Measurements from ENCODE around the gene SEPHS2.

Gene SEPHS2

DNA sequence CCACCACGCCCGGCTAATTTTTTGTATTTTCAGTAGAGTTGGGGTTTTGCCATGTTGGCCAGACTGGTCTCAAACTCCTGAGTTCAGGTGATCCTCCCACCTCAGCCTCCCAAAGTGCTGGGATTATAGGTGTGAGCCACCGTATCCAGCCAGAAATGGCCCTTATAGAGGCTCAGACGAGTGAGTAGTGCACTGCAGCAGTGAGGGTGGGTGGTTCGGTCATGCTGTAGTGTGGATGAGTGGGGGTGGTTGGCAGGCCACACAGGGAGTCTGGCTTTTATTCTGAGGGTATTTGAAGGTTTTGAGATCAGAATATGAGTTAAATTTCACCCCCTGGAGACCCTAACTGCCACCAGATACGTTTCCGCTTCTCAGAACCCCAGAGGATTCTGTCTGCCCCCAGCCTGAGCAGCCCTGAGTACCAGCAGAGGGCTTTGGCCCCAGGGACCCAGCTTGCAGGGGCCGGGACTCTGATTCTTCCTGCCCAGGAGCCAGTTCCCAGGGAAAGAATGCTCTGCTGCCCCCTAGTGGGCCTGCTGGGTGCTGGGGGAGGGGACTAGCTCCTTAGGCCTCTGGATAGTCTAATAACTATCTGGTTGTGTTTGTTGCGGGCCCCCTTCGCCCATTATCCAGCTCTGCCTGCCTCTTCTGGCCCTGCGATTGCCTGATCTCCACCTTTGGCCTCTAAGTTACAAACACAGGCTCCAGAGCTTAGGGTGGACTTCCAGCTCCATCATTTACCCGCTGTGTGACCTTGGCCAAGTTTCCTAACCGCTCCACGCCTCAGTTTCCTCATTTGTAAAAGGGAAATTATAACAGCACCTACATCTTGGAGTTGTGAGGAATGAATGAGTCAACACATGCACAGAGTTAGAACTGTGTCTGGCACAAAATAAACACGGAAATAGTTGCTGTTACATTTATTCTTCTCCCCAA lies 36.3 kb downstream of the SEPHS2 start:
- DNase-seq: peak; percentile 96
- H3K9me3 Mint-ChIP-seq: no peaks in the 10 kb centered on the region
- TF ChIP-seq, protein P1, sequence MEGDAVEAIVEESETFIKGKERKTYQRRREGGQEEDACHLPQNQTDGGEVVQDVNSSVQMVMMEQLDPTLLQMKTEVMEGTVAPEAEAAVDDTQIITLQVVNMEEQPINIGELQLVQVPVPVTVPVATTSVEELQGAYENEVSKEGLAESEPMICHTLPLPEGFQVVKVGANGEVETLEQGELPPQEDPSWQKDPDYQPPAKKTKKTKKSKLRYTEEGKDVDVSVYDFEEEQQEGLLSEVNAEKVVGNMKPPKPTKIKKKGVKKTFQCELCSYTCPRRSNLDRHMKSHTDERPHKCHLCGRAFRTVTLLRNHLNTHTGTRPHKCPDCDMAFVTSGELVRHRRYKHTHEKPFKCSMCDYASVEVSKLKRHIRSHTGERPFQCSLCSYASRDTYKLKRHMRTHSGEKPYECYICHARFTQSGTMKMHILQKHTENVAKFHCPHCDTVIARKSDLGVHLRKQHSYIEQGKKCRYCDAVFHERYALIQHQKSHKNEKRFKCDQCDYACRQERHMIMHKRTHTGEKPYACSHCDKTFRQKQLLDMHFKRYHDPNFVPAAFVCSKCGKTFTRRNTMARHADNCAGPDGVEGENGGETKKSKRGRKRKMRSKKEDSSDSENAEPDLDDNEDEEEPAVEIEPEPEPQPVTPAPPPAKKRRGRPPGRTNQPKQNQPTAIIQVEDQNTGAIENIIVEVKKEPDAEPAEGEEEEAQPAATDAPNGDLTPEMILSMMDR (IDR thresholded peaks at IDR 0.05): peak; percentile 92
- peak overlapping the region; percentile 51 for H3K27ac Mint-ChIP-seq
- peaks cover 29% of the 10 kb centered on the region for H3K36me3 Mint-ChIP-seq (ENCODE audit: low read depth)
- peak overlapping the region; percentile 82 for H3K4me3 Mint-ChIP-seq
- H3K27me3 Mint-ChIP-seq (ENCODE audit: low read depth, poor library complexity): no peaks in the 10 kb centered on the region
- H3K4me1 Mint-ChIP-seq: peaks cover 33% of the 10 kb centered on the region

DNA sequence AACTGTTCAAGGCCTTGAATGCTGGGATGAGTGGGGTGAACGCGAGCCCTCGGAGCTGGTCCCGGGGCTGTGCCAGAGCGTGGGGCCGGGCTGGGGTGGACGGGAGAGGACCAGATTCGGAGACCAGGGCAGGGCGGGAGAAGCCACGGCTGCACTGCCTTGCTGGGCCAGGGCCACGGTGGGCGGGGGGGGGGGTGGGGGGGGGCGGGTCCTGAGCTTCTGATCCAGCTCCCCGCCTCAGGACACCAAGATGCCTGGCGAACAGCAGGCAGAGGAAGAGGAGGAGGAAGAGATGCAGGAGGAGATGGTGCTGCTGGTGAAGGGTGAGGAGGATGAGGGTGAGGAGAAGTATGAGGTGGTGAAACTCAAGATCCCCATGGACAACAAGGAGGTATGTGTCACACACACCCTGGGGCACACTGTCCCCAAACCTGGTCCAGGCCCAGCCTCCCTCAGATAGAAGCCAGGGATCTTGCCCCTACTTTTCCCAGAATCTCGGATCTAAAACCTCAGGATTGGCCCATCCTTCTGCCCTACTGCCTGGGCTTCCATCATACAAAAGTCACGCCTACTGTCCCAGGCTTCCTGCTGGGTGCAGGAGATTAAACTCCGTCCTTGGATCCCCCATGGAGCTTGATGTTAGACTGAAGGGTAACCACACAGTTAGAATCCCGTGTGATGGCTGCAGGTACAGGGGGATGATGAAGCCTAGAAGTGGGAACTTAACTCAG lies 37.7 kb downstream of the SEPHS2 start:
- Mint-ChIP-seq H3K4me3 (peak overlapping the region; percentile 82), H3K27ac (no peak overlapping the region), H3K9me3 (no peaks in the 10 kb centered on the region), H3K27me3 (ENCODE audit: low read depth, poor library complexity) (no peaks in the 10 kb centered on the region), H3K36me3 (ENCODE audit: low read depth) (peaks cover 17% of the 10 kb centered on the region), H3K4me1 (peaks cover 33% of the 10 kb centered on the region)
- TF ChIP-seq, protein P1 (IDR thresholded peaks at IDR 0.05): no peak
- no peak for DNase-seq

DNA sequence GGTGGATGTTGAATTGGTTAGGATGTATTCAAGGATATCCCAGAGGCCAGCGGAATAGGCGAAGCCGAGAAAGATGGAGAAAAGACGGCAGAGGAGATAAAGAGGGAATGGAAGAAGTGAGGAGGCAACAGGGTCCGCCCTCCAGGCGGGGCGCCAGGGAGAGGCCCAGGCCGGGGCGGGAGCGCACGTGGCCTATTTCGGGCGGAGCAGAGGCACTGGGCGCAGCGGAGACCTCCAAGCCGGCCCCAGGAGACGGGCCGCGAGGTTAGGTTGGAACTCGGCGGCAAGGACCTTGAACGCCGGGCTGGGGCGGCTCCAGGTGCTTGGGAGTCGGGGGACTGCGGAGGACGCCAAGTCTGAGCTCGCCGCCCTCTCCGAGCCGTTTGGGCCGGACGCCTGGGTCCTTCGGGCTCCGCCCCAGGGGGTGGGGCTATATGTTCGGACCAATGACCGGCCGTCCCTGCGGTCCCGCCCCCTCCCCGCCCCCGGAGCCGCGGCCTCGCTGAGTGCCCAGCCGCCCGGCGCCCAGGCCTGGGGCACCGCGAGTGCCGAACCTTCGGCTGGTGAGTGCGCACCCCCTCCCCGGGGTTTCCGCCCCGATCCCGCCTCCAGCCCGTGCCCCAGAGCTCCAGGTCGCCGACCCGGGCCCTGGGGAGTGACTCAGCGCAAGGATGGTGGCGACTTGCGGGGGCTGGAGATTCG lies 38.4 kb downstream of the SEPHS2 start, which contains the start of gene ZNF771:
Gene ZNF771 (plus strand): TSS at position 505 of the 702 bp plus-strand sequence. CDS start 448 bp downstream, outside the sequence.
- peaks cover 32% of the 10 kb centered on the region for H3K4me1 Mint-ChIP-seq
- H3K9me3 Mint-ChIP-seq: no peaks in the 10 kb centered on the region
- peak within 1 kb of the TSS; percentile 87 for H3K4me3 Mint-ChIP-seq
- peaks cover 16% of the 10 kb centered on the region for H3K36me3 Mint-ChIP-seq (ENCODE audit: low read depth)
- peak within 1 kb of the TSS; percentile 94 for H3K27ac Mint-ChIP-seq
- TF ChIP-seq, protein P1 (IDR thresholded peaks at IDR 0.05): peak; percentile 6
- peak; percentile 93 for DNase-seq
- H3K27me3 Mint-ChIP-seq (ENCODE audit: low read depth, poor library complexity): peaks cover 2% of the 10 kb centered on the region

DNA sequence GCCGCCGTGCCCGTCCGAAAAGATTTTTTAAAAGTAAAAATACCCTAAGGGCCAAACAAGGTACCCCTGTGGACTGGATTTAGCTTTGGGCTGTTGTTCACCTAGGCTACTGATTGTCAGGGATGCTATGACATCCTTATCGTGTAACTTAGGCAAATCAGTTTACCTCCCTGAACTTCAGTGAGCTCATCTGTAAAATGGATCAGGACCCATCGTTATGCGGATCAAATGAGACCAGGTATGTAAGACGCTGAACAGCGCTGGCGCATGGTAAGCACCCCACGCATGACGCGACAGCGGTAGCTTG lies 38.9 kb downstream of the SEPHS2 start:
- no peak for DNase-seq
- H3K4me1 Mint-ChIP-seq: peaks cover 29% of the 10 kb centered on the region
- H3K36me3 Mint-ChIP-seq (ENCODE audit: low read depth): peaks cover 11% of the 10 kb centered on the region
- TF ChIP-seq, protein P1 (IDR thresholded peaks at IDR 0.05): no peak
- H3K9me3 Mint-ChIP-seq: no peaks in the 10 kb centered on the region
- peaks cover 2% of the 10 kb centered on the region for H3K27me3 Mint-ChIP-seq (ENCODE audit: low read depth, poor library complexity)
- H3K27ac Mint-ChIP-seq: peak overlapping the region; percentile 94
- peak overlapping the region; percentile 87 for H3K4me3 Mint-ChIP-seq

DNA sequence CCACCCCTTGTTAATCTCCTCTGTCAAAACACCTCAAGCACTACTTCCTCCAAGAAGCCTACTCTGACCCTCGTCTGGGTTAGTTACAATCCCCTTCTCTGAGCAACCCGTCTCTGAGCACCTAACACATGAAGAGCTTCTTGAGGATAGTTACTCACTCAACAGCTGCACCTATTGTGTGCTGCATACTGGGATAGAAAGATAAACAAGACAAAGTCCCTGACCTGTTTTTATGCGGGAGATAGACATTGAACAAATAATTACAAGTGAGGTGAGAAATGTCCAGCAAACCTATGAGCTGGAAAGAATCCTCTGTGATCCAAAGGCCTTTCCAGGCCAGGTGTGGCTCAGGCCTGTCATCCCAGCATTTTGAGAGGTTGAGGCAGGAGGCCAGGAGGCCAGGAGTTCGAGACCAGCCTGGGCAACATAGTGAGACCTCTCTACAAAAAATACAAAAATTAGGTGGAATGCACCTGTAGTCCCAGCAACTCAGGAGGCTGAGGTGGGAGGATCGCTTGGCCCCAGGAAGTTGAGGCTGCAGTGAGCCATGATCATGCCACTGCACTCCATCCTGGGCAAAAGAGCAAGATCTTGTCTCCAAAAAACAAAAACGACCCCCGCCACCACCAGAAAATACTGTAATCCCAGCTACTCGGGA lies 43.8 kb downstream of the SEPHS2 start:
- Mint-ChIP-seq H3K4me1 (peaks cover 34% of the 10 kb centered on the region), H3K27me3 (ENCODE audit: low read depth, poor library complexity) (peaks cover 2% of the 10 kb centered on the region), H3K27ac (peak overlapping the region; percentile 100), H3K36me3 (ENCODE audit: low read depth) (peaks cover 6% of the 10 kb centered on the region), H3K9me3 (no peaks in the 10 kb centered on the region), H3K4me3 (peak overlapping the region; percentile 83)
- DNase-seq: no peak
- TF ChIP-seq, protein P1 (IDR thresholded peaks at IDR 0.05): no peak

All from nephron progenitor cell (in vitro differentiated cells).